Nucleus accumbens (tissue), 56 donors: Measurements from ENCODE around the gene IL24.
"Not testable (repeated sequence)": the region's sequence is repeated elsewhere in the genome, so short reads cannot be mapped to it uniquely, and the experiment has no call there.

Experiments
- DNase-seq, 56 donors: peaks; one replicate each; lab custom pipeline; 2025; lab: John Stamatoyannopoulos, UW

The IL24 gene

DNA sequence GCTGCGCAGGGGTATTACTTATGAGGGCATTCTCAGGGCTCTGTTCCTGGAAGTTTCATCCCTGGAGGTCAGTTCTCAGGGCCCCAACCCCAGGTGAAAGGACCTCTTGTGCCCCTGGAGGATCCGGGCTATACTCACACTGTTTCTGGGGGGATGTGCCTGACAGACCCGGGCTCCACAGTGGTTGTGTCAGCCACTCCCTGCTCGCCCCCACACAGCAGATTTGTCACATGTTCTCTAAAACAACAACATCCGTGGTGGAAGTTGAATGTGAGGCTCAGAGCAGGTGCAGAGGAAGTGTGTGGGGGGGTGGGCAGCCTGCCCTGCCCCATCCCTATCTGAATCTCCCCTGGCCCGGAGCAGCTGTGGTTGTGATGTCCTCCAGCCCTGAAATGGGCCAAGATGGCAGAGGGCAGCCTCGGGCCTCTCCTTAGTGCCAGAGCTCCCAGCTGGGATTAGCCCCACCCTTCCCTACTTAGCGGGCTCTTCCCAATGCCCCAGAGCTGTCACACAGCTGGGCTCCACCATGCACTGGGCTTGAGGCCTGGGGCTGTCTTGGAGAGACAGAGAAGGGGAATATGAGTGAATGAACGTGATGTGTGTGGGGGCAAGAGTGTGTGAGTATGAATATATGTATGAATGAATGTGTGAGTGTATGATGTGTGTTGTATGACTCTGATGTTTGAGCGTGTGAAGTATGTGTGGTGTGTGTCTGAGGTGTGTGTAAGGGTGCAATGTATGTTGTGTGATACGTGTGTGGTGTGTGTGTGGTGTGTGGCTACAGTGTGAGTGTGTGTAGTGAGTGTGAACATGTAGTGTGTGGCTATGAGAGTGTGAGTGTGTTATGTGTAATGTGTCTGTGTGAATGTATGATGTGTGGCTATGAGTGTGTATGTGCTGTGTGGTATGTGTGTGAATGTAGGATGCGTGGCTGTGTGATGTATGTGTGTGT is 26.0 kb downstream of the IL24 start:
- DNase-seq, result no peak

DNA sequence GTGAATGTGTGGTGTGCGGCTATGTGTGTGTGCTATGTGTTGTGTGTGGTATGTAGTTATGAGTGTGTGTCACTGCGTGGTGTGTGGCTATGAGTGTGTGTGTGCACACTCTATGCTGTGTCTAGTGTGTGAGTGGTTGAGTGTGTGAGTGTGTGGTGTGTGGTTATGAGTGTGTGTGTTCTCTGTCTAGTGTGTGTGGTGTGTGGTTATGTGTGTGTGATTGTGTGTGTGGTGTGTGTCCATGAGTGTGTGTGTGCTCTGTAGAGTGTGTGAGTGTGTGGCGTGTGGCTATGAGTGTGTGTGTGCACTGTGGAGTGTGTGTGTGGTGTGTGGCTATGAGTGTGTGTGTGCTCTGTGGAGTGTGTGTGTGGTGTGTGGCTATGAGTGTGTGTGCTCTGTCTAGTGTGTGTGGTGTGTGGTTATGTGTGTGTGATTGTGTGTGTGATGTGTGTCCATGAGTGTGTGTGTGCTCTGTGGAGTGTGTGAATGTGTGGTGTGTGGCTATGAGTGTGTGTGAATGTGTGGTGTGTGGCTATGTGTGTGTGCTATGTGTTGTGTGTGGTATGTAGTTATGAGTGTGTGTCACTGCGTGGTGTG is 26.8 kb downstream of the IL24 start:
- not testable (repeated sequence) for DNase-seq

DNA sequence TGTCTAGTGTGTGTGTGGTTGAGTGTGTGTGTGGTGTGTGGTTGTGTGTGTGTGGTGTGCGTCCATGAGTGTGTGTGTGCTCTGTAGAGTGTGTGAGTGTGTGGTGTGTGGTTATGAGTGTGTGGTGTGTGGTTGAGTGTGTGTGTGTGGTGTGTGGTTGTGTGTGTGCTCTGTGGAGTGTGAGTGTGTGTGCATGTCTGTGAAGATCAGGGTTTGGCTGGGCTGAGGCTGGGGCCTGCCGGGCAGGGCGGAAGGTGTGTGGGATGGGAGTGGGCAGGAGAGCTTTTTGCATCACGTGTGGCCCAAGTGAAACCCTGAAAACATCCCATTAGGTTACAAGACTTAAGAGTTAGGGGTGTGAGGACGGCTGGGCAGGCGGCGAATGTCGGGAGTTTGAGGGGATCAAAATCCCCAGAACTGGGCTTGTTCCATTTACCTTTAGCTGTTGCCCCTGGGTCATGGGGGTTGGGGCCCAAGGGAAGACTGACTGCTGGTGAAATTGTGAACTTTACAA is 27.4 kb downstream of the IL24 start:
- DNase-seq, result no peak

DNA sequence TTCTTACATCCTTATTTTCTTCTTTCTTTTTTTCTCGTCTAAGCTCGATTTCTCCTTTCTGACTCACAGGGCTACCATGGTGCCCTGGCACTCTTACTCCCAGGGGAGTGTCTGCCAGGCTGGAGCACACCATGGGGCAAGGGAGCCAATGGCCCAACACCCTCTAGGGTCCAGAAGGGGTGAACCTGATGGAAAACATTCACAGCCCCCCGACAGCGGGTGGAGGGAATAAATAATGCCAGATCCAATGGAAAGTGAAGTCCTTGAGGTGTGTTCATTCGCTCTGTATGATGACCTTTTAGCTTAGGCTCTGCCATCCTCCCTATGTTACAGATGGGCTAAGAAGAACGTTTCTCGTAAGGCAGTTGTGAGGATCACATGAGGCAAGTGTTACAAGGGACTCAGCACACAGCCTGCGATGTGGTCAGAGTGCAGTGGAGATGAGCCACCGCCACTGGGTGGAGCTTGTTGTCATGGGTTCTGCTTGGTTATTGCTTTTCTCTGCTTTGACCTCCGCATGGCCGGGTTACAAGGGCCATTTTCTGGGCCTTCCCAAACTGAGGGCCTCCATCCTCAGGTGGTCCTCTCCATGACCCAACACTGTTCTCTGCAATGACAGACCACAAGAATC is 28.0 kb downstream of the IL24 start:
- DNase-seq, result peak in 3 of 56 donors; percentile 5 to 29 (median 13)

DNA sequence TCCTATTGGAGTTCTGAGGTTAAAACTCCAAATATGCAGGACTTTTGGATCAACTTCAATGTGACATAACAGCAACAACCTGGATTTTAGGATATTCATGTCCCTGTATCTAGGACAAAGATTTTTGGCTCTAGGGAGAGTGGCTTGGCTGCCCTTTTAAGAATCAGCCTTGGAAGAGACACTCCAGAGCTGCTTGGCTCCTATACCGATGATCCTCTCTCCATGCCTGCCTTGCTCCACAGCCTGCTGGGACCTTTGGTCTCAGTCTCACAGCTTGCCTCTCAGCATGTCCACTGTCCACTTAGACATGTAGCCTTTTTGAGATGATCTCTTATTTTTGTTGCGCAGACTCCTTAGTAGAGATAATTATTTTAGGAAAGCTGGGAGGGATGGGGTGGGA is 29.0 kb downstream of the IL24 start:
- no peak for DNase-seq

DNA sequence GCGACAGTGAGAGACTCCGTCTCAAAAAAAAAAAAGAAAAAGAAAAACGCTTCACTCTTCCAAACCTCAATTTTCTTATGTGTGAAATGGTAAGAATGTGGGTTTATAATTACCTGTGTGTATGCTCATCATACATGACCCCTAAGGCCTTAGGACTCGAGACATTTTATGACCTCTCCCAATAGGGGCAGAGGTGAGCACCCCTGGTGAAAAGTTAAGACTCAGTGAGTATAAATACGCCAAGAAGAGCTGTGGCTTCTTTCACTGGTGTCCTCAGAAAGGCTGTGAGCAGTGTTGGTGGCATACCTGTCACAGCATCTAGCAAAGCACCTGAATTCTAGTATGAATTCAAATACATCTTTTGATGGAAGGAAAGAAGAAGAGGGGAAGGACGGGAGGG is 32.3 kb downstream of the IL24 start:
- no peak for DNase-seq

DNA sequence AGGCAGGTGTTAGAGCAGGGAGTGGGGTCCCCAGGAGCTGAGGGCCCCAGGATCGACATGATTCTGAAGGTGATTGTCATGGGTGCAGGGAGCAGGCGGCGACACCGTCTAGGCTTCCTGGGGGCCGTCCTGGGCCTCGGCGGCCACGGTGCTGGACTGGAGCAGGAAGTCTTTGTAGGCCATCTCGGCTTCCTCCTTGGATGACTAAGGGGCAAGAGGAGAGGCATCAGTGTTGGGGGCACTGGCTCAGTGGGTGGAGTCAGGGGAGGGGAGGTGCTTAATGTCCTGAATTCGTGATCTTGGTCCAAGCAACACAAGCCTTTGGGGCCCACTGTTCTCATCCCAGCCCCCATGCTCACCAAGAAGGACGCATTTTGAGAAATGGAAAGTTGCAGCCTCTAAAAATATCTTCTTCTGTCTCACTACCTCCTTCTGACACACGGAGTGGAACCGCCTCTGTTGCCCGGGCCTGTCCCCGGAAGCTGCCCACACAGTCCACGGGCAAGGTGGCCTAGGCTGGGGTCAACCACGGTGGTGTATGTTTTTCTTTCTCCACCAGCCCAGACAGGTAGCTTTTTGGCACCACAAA is 33.1 kb downstream of the IL24 start:
- peak in 3 of 56 donors; percentile 3 to 30 (median 10) for DNase-seq

DNA sequence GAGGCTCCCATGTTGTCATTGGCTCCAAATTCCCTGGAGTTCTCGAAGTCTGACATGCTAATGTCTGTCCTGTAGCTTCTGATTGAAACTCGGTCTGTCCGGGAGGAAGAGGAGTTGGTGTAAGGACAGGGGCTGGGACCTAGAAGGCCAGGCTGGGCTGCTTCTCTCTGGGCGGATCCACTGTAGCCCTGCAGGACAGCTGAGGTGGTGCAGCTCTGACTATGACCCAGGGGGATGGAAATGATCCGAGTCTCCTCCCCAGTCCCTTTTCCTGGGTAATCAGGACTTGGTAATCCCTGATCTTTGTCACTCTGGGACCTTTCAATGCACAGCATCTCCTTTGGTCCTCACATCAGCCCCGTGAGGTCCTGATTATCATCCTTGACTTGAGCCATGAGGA is 34.5 kb downstream of the IL24 start:
- no peak for DNase-seq

DNA sequence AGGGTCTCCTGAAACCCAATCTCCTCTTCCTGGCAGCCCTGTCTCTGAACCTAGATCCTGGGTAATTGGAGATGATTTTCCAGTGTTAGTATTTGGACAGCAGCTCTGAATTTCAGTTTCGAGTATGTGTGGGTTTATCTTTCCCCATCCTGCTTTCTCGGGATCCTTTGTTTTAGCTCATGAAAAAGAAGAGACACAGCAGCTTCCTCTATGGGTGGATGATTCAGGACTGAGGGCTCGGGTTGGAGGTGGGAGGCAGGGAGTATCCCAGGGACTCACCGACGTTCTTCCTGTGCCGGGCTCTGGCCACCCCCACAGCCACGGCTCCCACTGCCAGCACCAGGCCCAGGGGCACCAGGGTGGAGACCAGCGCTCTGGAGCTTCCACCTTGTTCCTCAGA is 34.9 kb downstream of the IL24 start:
- no peak for DNase-seq

DNA sequence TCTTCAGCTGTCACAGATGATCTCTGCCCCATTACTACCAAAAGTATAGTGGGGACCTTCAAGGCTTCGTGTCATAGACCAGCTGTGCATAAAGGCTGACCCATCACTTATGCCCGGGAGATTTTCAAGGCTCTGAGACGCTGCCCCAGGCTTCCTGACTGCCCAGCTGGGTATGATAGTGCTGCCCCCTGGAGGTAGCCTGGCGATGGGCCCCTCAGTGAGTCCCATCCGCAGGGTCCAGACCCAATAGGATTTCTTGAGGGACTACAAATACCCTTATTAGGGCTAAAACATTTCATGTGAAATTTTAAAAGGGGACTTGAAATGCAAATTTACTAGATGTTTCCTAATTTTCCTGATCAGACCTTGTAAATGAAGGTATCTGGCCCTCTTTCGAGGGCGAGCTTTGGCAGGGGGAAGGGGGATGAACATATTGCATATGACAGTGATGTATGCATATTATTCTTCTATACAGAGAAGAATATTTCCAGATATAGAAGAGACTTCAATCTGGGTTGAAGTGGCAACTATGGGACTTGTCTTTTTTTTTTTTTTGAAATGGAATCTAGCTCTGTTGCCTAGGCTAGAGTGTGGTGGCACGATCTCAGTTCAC is 36.2 kb downstream of the IL24 start:
- peak in 3 of 56 donors; percentile 7 to 28 (median 10) for DNase-seq

DNA sequence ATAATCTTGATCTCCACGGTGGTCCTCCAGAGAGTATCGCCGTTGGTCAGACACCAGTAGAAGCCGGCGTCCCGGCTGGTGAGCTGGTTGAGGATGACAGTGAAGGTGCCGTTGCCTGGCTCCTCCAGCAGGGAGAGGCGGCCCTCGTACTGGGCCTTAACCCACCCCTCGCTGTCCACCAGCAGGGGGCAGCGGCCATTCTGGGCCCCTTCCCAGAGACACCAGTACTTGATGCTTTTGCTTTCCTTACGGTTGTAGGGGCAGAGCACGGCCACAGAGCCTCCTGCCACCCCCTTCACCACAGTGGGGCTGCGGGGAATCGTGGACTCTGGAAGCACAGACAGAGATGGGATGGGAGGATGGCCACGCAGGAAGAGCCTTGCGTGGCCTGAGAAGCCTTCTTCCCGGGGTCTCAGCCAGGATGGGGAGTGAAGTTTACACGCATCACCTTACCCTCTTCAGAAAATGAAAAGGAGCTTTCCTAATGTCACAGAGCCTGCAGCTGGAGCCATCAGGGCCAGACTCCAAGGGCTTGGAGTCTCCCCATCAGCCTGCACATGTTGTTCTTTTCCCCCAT is 38.3 kb downstream of the IL24 start:
- peak in 6 of 56 donors; percentile 4 to 38 (median 10) for DNase-seq

DNA sequence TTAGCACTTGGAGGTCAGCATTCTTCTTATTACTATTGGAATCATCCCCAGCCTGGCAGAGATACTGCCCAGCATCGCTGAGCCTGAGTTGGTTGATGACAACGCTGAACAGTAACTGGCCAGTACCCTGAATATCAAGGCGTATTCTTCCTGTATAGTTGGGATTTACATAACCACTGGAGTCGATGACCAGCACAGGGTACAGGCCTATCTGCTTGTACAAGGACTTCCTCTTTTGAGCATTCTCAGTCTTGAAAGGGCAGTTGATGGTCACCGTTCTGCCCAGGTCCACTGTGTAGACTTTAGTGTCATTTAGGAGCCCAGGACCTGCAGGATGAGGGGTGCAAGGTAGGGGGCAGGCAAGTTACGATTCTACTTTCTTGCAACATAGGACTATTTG is 40.2 kb downstream of the IL24 start:
- no peak for DNase-seq

DNA sequence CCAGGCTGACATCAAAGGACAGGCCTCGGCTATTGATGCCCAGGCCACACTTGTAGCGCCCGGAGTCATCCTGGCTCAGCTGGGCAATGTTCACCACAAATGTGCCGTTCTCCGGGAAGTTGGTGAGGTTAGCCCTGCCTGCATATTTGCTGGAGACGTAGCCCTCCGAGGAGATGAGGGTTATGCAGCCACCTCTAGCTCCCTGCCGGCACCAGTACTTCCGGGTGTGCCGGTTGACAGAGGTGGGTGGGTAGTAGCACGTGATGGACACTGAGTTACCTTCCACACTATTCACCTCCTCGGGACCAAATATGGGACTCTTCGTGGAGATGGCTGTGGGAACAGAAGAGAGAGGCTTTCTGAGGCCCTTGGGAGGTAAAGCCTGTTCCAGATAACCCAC is 41.9 kb downstream of the IL24 start:
- DNase-seq, result no peak

DNA sequence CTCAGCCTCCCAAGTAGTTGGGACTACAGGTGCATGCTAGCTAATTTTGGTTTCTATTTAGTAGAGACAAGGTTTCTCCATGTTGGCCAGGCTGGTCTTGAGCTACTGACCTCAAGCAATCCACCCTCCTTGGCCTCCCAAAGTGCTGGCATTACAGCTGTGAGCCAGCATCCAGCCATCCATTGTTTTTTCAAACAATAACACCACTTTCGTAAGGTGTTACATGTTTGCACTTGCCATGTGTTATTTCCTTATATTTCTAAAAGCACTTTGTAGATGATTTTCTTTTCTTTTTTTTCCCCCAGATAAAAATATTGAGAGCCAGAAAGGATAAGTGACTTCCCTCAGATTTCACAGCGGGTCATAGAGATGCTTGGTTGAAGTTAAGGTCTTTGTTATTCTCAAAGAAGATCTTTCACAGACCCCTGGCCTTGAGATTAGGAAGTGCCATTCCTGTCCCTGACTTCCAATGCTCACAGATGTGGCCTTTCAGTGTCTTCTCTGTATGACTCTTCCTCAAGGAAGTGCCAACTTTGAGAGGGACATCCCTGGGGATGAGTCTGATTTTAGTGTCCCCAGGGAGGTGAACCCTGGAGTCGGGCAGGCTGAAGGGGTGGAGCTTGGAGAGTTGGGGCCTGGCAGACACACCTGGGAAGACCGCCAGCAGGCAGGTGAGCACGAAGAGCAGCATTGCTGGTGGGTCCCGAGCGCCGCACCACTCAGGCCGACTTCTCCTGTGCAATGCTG is 42.8 kb downstream of the IL24 start:
- no peak for DNase-seq

DNA sequence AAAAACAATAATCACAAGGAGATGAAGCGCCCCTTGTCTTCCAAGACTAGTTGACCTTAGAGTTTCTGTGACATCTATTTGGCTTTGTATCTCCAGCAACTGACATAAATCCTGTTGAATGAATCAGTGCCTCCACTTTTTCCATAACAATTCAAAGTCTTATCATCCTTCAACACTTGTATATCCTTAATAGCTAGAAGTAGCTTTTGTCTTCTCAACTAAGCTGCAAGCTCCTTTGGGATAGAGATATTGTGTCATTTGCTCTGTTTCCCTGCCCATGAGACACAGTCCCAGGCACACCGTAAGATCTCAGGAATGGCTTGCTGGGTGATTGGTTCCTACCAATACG is 43.3 kb downstream of the IL24 start:
- no peak for DNase-seq

DNA sequence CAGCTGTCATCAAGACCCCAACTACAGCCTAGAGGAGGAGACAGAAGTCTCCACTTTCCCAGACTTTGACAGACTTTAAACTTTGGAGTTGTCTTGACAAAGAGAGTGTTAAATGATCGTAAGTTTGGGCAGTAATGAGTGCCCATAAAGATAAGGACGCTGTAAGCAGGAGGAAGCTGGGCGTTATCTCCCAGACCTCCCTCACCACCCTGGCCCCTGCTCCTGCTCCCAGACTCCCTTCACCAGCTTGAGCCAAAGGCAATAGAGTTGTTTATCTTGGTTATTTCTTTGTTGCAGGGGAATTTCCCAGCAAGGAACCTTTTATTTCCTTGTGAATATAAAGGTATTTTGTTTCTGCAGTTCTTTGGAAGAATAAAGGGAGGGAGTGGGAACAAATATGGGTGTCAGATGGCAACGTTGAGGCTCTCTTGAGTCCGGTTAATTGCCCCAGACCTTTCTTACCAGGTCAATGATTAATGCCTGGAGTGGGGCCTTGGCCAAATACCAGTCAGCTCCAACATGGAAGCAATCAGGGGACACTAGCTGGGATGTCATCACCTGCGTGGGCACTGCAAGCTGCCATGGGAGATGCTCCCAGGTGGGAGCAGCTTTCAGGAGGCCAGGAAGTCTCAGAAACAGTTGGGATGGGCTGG is 44.6 kb downstream of the IL24 start:
- no peak for DNase-seq

DNA sequence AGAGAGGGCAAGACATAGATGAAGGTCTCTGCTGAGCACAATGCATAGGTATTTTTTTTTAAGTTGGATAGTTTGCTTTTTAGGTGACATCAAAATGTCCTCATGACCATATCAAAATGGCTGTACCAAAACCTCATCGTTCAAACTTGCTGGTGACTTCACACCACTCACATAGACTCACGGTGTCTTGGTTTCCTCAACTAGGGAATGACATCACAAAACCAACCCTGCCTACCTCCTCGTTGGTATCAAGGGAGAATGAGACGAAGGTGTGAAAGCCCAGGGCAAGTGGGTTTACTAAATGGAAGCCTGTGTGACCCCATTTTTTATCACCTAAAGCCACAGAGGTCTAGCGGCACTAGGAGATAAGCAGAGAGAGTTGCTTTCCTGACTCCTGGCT is 47.5 kb downstream of the IL24 start:
- DNase-seq, result no peak

DNA sequence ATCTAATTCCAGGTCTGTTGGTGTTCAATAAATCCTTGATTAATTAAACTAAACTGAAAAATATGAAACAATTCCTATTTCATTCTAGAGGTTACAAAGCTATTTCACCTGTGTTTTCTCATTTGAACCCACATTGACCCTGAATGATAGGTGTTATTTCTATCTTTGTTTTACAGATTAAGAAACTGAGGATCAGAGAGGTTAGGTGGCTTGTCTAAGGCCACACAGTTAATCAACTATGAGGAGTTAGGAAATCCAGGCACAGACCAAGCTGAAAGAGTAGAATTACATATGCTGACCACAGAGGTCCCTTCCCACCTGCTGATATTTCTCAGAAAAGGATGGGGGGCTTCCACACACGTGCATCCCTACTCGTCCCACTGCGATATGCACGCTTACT is 48.5 kb downstream of the IL24 start:
- DNase-seq, result no peak

DNA sequence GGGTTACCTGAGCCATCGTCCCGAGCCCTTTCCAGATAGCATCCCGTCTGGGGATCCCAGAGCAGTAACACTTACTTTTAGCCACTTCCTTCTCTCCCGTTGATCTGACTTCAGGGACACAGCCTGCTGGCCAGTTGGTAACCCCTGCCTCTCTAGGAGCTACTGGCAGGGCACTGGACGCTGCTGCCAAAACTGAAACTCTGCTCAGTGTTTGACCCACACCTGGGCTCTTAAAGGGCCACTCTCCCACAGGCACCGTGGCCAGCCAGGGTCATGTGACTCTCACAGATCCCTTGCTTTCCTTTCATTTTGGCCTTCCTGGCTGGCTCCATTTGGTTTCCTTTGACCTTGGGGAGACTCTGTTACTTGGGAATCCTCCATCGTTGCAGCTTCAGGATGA is 49.0 kb downstream of the IL24 start, which contains the start of gene PIGR:
Gene PIGR (minus strand): TSS at position 206 of the 400 bp plus-strand sequence. CDS start 5,935 bp downstream, outside the sequence.
- no peak for DNase-seq
